Peyer's patch (tissue), 4 donors: ENCODE results near the gene PIGV. TPM values are rescaled to one million over a fixed set of nuclear protein-coding genes. Genes with fewer than 3 reads are reported as not detected.

Source experiments
- DNase-seq, 3 donors: peaks; one replicate each; pipeline ENCODE4 v3.0.0-alpha.2; 2017 to 2019
- H3K27ac ChIP-seq, 4 donors: fragments of 200-600 bp; sonication (generic); one replicate each; pipeline ENCODE4 v1.5.1; 2016 to 2019
- H3K27me3 ChIP-seq, 2 donors: fragments of 200-600 bp; sonication (generic); one replicate each; pipeline ENCODE4 v1.5.1; 2019
- H3K36me3 ChIP-seq, 3 donors: fragments of 200-600 bp; sonication (generic); one replicate each; pipeline ENCODE4 v1.5.1; 2016 to 2019
- H3K4me1 ChIP-seq, 4 donors: fragments of 200-600 bp; sonication (generic); one replicate each; pipeline ENCODE4 v1.5.1; 2016 to 2019
- H3K4me3 ChIP-seq, 4 donors: fragments of 200-600 bp; sonication (generic); 1 replicate in 3 of 4; 2 replicates in 1 of 4; pipeline ENCODE4 v1.5.1; 2016 to 2019; ENCODE audit warnings: mild to moderate bottlenecking in 1 of 4
- H3K9me3 ChIP-seq, 4 donors: fragments of 200-600 bp; sonication (generic); one replicate each; pipeline ENCODE4 v1.5.1; 2016 to 2019; ENCODE audit warnings: mild to moderate bottlenecking in 1 of 4
- CTCF ChIP-seq, 6 experiments: fragments of 450-650 bp in 4 of 6; fragments of 200-600 bp in 2 of 6; sonication (generic) in 1 of 6; IDR thresholded peaks; one replicate each; pipeline ENCODE4 v1.5.1; 2017 to 2019; ENCODE audit warnings: antibody characterized with exemption in 6 of 6, mild to moderate bottlenecking in 3 of 6, moderate library complexity in 1 of 6
- POLR2A ChIP-seq, 2 donors: fragments of 450-650 bp; IDR thresholded peaks; one replicate each; pipeline ENCODE4 v1.5.1; 2017; ENCODE audit warnings: antibody characterized with exemption in 2 of 2, mild to moderate bottlenecking in 2 of 2, moderate library complexity in 2 of 2
- total RNA-seq, 4 donors: library from RNA; depleted of rRNA; stranded (reverse); fragments of >200 nt; gene quantifications; one replicate each; pipeline ENCODE4 v1.1.0, GENCODE V29; 2016

Gene PIGV
- total RNA-seq, 4 donors from 2014 or later = 9.9 to 24.5 (median 18.1) TPM

- no peak for DNase-seq
- H3K4me3 ChIP-seq = no peak overlapping the region
- H3K4me1 ChIP-seq = peaks cover 11 to 23% (median 12%) of the 10 kb centered on the region in 4 donors
- TF ChIP-seq CTCF (IDR thresholded peaks at IDR 0.05) (no peak), POLR2A (IDR thresholded peaks at IDR 0.05) (no peak)
- H3K27ac ChIP-seq = no peak overlapping the region
- no peaks in the 10 kb centered on the region for H3K9me3 ChIP-seq
- no peaks in the 10 kb centered on the region for H3K27me3 ChIP-seq
- H3K36me3 ChIP-seq = peaks cover 0 to 14% (median 0%) of the 10 kb centered on the region in 3 donors
These were observed 2.2 kb downstream of the PIGV start for GRCh38 chr1:26789931-26790330.

GRCh38 chr1:26790551-26790953 is 2.8 kb downstream of the PIGV start:
- no peak for TF ChIP-seq POLR2A (IDR thresholded peaks at IDR 0.05)
- TF ChIP-seq CTCF (IDR thresholded peaks at IDR 0.05) = no peak

GRCh38 chr1:26791148-26791547 is 3.4 kb downstream of the PIGV start:
- no peak for DNase-seq
- Histone ChIP-seq H3K36me3 (peaks cover 0 to 19% (median 0%) of the 10 kb centered on the region in 3 donors), H3K27ac (no peak overlapping the region), H3K4me3 (no peak overlapping the region), H3K27me3 (no peaks in the 10 kb centered on the region), H3K9me3 (no peaks in the 10 kb centered on the region), H3K4me1 (peaks cover 7 to 12% (median 8%) of the 10 kb centered on the region in 4 donors)
- no peak for TF ChIP-seq CTCF (IDR thresholded peaks at IDR 0.05)

More at GRCh38 chr1:26790551-26790953, 2.8 kb downstream of the PIGV start:
- Histone ChIP-seq H3K4me1 (peaks cover 11 to 18% (median 12%) of the 10 kb centered on the region in 4 donors), H3K4me3 (no peak overlapping the region), H3K27me3 (no peaks in the 10 kb centered on the region), H3K36me3 (peaks cover 0 to 19% (median 0%) of the 10 kb centered on the region in 3 donors), H3K9me3 (no peaks in the 10 kb centered on the region), H3K27ac (no peak overlapping the region)
- DNase-seq = no peak

GRCh38 chr1:26791626-26792025 is 3.9 kb downstream of the PIGV start:
- peaks cover 0 to 19% (median 0%) of the 10 kb centered on the region in 3 donors for H3K36me3 ChIP-seq

GRCh38 chr1:26792924-26793323 is 5.2 kb downstream of the PIGV start:
- peaks cover 0 to 19% (median 0%) of the 10 kb centered on the region in 3 donors for H3K36me3 ChIP-seq
- no peaks in the 10 kb centered on the region for H3K9me3 ChIP-seq
- H3K27me3 ChIP-seq = no peaks in the 10 kb centered on the region
- no peak for DNase-seq
- H3K27ac ChIP-seq = no peak overlapping the region
- TF ChIP-seq POLR2A (IDR thresholded peaks at IDR 0.05) (no peak), CTCF (IDR thresholded peaks at IDR 0.05) (no peak)
- no peak overlapping the region for H3K4me3 ChIP-seq
- H3K4me1 ChIP-seq = no peaks in the 10 kb centered on the region

More at GRCh38 chr1:26791626-26792025, 3.9 kb downstream of the PIGV start:
- DNase-seq = no peak
- Histone ChIP-seq H3K9me3 (no peaks in the 10 kb centered on the region), H3K27ac (no peak overlapping the region), H3K27me3 (no peaks in the 10 kb centered on the region), H3K4me1 (peaks cover 2 to 7% (median 3%) of the 10 kb centered on the region in 4 donors), H3K4me3 (no peak overlapping the region)
- TF ChIP-seq CTCF (IDR thresholded peaks at IDR 0.05) = no peak
- TF ChIP-seq POLR2A (IDR thresholded peaks at IDR 0.05) = no peak

GRCh38 chr1:26794391-26794790 is 6.6 kb downstream of the PIGV start:
- H3K27me3 ChIP-seq = no peaks in the 10 kb centered on the region
- H3K27ac ChIP-seq = no peak overlapping the region
- H3K9me3 ChIP-seq = no peaks in the 10 kb centered on the region
- DNase-seq = no peak
- H3K4me1 ChIP-seq = peaks cover 0 to 4% (median 0%) of the 10 kb centered on the region in 4 donors
- H3K4me3 ChIP-seq = no peak overlapping the region
- TF ChIP-seq POLR2A (IDR thresholded peaks at IDR 0.05) (no peak), CTCF (IDR thresholded peaks at IDR 0.05) (no peak)
- H3K36me3 ChIP-seq = peaks cover 0 to 19% (median 0%) of the 10 kb centered on the region in 3 donors
